Gastroesophageal sphincter (tissue), 4 donors: ENCODE data around the gene RHOG. TPM values are rescaled to one million over a fixed set of nuclear protein-coding genes. Genes with fewer than 3 reads are reported as not detected.

ENCODE experiments used
- ATAC-seq: fragments of 150-250 bp; one replicate; pipeline ENCODE4 v1.9.1; 2016; ENCODE audit warnings: mild to moderate bottlenecking, moderate library complexity
- H3K27ac ChIP-seq, 4 donors: fragments of 200-600 bp; sonication (generic) in 3 of 4; 1 replicate in 3 of 4; 2 replicates in 1 of 4; pipeline ENCODE4 v1.5.1; 2016 to 2019
- H3K27me3 ChIP-seq: fragments of 200-600 bp; sonication (generic); one replicate; pipeline ENCODE4 v1.5.1; 2019
- H3K36me3 ChIP-seq, 2 donors: fragments of 200-600 bp; sonication (generic); one replicate each; pipeline ENCODE4 v1.5.1; 2019; ENCODE audit warnings: control low read depth in 1 of 2
- H3K4me1 ChIP-seq, 3 donors: fragments of 200-600 bp; sonication (generic); 1 replicate in 2 of 3; 2 replicates in 1 of 3; pipeline ENCODE4 v1.5.1; 2016 to 2019; ENCODE audit warnings: control low read depth in 2 of 3
- H3K4me3 ChIP-seq, 2 donors: fragments of 200-600 bp; sonication (generic); one replicate each; pipeline ENCODE4 v1.5.1; 2019; ENCODE audit warnings: mild to moderate bottlenecking in 1 of 2, moderate library complexity in 1 of 2
- H3K9me3 ChIP-seq, 3 donors: fragments of 200-600 bp; sonication (generic); one replicate each; pipeline ENCODE4 v1.5.1; 2017 to 2019; ENCODE audit warnings: control low read depth in 2 of 3
- CTCF ChIP-seq, 4 experiments: fragments of 200-600 bp in 2 of 4; fragments of 450-650 bp in 2 of 4; sonication (generic) in 1 of 4; IDR thresholded peaks; one replicate each; pipeline ENCODE4 v1.5.1; 2017 to 2019; ENCODE audit warnings: antibody characterized with exemption in 4 of 4, mild to moderate bottlenecking in 2 of 4, moderate library complexity in 2 of 4
- EP300 ChIP-seq: sonication (generic); formaldehyde crosslinking; IDR thresholded peaks from one replicate; pipeline ENCODE4 v1.6.1; 2017; ENCODE audit warnings: antibody characterized with exemption, mild to moderate bottlenecking
- POLR2A ChIP-seq, 2 donors: fragments of 450-650 bp; IDR thresholded peaks; one replicate each; pipeline ENCODE4 v1.6.1; 2017; ENCODE audit warnings: antibody characterized with exemption in 2 of 2, mild to moderate bottlenecking in 2 of 2, moderate library complexity in 1 of 2
- POLR2AphosphoS5 ChIP-seq: sonication (generic); formaldehyde crosslinking; IDR thresholded peaks from one replicate; pipeline ENCODE4 v1.6.1; 2017; ENCODE audit warnings: antibody characterized with exemption
- WGBS, 2 donors: methylation state at CpG; one replicate each; pipeline ENCODE4 v1.1.5; 2018; ENCODE audit warnings: low coverage in 1 of 2; 5-methylcytosine and 5-hydroxymethylcytosine counted together
- total RNA-seq, 4 donors: library from RNA; depleted of rRNA; stranded (reverse); fragments of >200 nt; gene quantifications; one replicate each; pipeline ENCODE4 v1.1.0, GENCODE V29; 2016

RHOG gene
- total RNA-seq, 4 donors from 2014 or later: 31.9 to 67.4 (median 52.2) TPM

DNA sequence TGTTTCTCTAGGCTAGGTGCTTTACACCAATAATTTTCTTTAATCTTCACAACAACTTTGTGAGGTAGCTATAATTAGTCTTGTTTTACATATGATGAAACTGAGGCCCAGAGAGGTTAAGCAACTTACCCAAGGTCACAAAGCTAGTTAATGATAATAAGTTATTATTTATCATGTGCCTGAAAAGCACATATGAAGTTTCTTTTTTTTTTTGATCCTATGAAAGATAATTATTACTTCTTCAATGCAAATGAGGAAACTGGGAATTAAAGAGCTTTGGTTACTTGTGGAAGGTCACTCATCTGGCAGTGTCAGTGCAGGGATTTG lies 37.5 kb upstream of the RHOG start:
- TF ChIP-seq POLR2A (IDR thresholded peaks at IDR 0.05) (no peak), EP300 (no peak), POLR2AphosphoS5 (no peak), CTCF (IDR thresholded peaks at IDR 0.05) (no peak)
- no peaks in the 10 kb centered on the region for H3K27me3 ChIP-seq
- no peaks in the 10 kb centered on the region for H3K9me3 ChIP-seq
- no peak for ATAC-seq
- peak overlapping the region in 3 of 4 donors; percentile 33 to 65 (median 41) for H3K27ac ChIP-seq
- H3K4me3 ChIP-seq: no peak overlapping the region
- H3K36me3 ChIP-seq: no peaks in the 10 kb centered on the region
- peaks cover 17 to 83% (median 17%) of the 10 kb centered on the region in 3 donors for H3K4me1 ChIP-seq

DNA sequence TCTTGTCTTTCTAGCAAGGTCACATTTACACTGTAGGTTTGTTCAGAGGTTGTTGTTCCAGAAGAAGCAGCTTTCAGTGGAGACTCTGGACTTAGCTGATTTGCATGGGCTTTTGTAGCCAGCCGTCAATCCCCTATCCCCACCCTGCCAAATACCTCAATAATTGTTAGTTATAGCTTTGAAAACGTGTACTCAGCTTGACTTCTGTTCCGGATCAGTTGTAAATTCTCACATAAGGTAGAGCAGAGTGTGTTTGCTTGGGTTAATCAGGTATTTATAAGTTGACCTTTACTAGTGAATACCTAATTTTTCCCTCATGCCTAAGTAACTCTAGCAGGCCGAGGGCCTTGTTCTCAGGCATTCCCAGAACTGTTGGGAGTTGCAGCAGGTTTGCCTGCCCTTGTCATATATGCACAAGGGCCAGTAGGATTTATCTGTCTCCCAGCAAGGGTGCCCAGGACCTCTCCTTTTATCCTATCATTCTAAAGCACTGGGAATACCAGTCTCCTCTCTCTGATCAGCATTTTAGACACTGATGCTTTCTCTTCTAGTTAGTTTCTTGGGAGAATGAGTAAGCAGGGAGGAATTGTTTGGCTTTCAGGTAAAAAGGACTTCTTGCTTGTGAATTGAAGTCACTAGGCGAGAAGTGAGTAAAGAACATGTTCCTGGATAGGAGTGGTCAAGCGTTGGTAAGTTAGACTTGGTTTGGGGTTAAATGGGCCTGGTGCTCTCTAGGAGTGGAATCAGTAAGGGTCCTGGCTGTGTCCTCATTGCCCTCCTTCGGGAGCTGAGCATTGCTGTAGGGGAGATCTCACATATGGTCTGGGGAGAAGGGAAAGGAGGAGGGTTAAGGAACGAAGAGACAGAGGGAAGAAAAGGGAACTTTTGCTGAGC lies 36.9 kb upstream of the RHOG start:
- H3K27ac ChIP-seq: peak overlapping the region in 3 of 4 donors; percentile 33 to 65 (median 41)

GRCh38 chr11:3876613-3877012 lies 35.9 kb upstream of the RHOG start:
- Histone ChIP-seq H3K4me1 (peaks cover 17 to 87% (median 17%) of the 10 kb centered on the region in 3 donors), H3K4me3 (no peak overlapping the region), H3K36me3 (no peaks in the 10 kb centered on the region), H3K9me3 (no peaks in the 10 kb centered on the region), H3K27ac (peak overlapping the region in 2 of 4 donors; percentile 33 to 65), H3K27me3 (no peaks in the 10 kb centered on the region)
- WGBS, 2 donors: 39 to 54% methylated on average over 2 to 3 of the region's 3 CpGs
- TF ChIP-seq POLR2AphosphoS5 (no peak), EP300 (no peak), CTCF (IDR thresholded peaks at IDR 0.05) (no peak), POLR2A (IDR thresholded peaks at IDR 0.05) (no peak)
- ATAC-seq: no peak

More for the DNA sequence above, 36.9 kb upstream of the RHOG start:
- Histone ChIP-seq H3K4me1 (peaks cover 17 to 87% (median 17%) of the 10 kb centered on the region in 3 donors), H3K9me3 (no peaks in the 10 kb centered on the region), H3K4me3 (no peak overlapping the region), H3K36me3 (no peaks in the 10 kb centered on the region), H3K27me3 (no peaks in the 10 kb centered on the region)
- ATAC-seq: no peak
- WGBS, 2 donors: 45 to 52% methylated on average over 5 to 8 of the region's 8 CpGs
- no peak for TF ChIP-seq POLR2AphosphoS5
- no peak for TF ChIP-seq POLR2A (IDR thresholded peaks at IDR 0.05)
- no peak for TF ChIP-seq EP300
- TF ChIP-seq CTCF (IDR thresholded peaks at IDR 0.05): no peak

GRCh38 chr11:3873712-3874349 lies 33.1 kb upstream of the RHOG start:
- no peak overlapping the region for H3K4me3 ChIP-seq
- H3K9me3 ChIP-seq: no peaks in the 10 kb centered on the region
- no peak for ATAC-seq
- no peaks in the 10 kb centered on the region for H3K36me3 ChIP-seq
- no peak overlapping the region for H3K27ac ChIP-seq
- no peaks in the 10 kb centered on the region for H3K27me3 ChIP-seq
- TF ChIP-seq CTCF (IDR thresholded peaks at IDR 0.05): no peak
- TF ChIP-seq EP300: no peak
- no peak for TF ChIP-seq POLR2A (IDR thresholded peaks at IDR 0.05)
- H3K4me1 ChIP-seq: peaks cover 8 to 75% (median 11%) of the 10 kb centered on the region in 3 donors
- 50 to 100% methylated on average over 1 of the region's 2 CpGs for WGBS, 2 donors
